Thyroid gland (tissue), 4 donors: ENCODE measurements around the gene LSM14B. TPM values are rescaled to one million over a fixed set of nuclear protein-coding genes. Genes with fewer than 3 reads are reported as not detected.
"Not testable (repeated sequence)": the region's sequence is repeated elsewhere in the genome, so short reads cannot be mapped to it uniquely, and the experiment has no call there.

Source experiments
- DNase-seq, 2 donors: peaks; one replicate each; pipeline ENCODE4 v3.0.0-alpha.2; 2019
- H3K27ac ChIP-seq, 3 donors: fragments of 200-600 bp; sonication (generic); 1 replicate in 2 of 3; 2 replicates in 1 of 3; pipeline ENCODE4 v1.5.1; 2016 to 2019; ENCODE audit warnings: mild to moderate bottlenecking in 1 of 3, moderate library complexity in 1 of 3
- H3K27me3 ChIP-seq: fragments of 200-600 bp; sonication (generic); one replicate; pipeline ENCODE4 v1.5.1; 2019
- H3K36me3 ChIP-seq, 2 donors: fragments of 200-600 bp; sonication (generic); one replicate each; pipeline ENCODE4 v1.5.1; 2016 to 2019
- H3K4me1 ChIP-seq, 2 donors: fragments of 200-600 bp; sonication (generic); one replicate each; pipeline ENCODE4 v1.5.1; 2017 to 2019
- H3K4me3 ChIP-seq, 3 donors: fragments of 200-600 bp; sonication (generic); replicated peaks in 1 of 3; 1 replicate in 2 of 3; 2 replicates in 1 of 3; pipeline ENCODE4 v1.5.1; 2016; ENCODE audit warnings: mild to moderate bottlenecking in 1 of 3
- H3K9me3 ChIP-seq: fragments of 200-600 bp; sonication (generic); one replicate; pipeline ENCODE4 v1.5.1; 2017
- POLR2A ChIP-seq, 2 donors: fragments of 450-650 bp; IDR thresholded peaks; one replicate each; pipeline ENCODE4 v1.6.1; 2017; ENCODE audit warnings: antibody characterized with exemption in 2 of 2, mild to moderate bottlenecking in 2 of 2, moderate library complexity in 1 of 2
- WGBS, 2 donors: methylation state at CpG; one replicate each; pipeline ENCODE4 v1.1.5; 2017; 5-methylcytosine and 5-hydroxymethylcytosine counted together
- intact Hi-C: fragments of 100-400 bp; cut with DNase I; formaldehyde crosslinking; loops from one replicate; pipeline ENCODE4 v1.15.1; 2023
- total RNA-seq, 4 donors: library from RNA; depleted of rRNA; stranded (reverse); fragments of >200 nt; gene quantifications; one replicate each; pipeline ENCODE4 v1.2.3, GENCODE V29; 2016
- TF ChIP-seq, protein P1 (sequence below), 6 experiments: fragments of 200-600 bp in 3 of 6; fragments of 450-650 bp in 3 of 6; sonication (generic) in 3 of 6; IDR thresholded peaks; one replicate each; pipeline ENCODE4 v1.5.1; 2016 to 2019; ENCODE audit warnings: antibody characterized with exemption in 6 of 6, mild to moderate bottlenecking in 2 of 6, inconsistent platforms in 1 of 6, moderate library complexity in 1 of 6

LSM14B gene
- total RNA-seq, 4 donors from 2014 or later: 25.3 to 27.9 (median 25.6) TPM

DNA sequence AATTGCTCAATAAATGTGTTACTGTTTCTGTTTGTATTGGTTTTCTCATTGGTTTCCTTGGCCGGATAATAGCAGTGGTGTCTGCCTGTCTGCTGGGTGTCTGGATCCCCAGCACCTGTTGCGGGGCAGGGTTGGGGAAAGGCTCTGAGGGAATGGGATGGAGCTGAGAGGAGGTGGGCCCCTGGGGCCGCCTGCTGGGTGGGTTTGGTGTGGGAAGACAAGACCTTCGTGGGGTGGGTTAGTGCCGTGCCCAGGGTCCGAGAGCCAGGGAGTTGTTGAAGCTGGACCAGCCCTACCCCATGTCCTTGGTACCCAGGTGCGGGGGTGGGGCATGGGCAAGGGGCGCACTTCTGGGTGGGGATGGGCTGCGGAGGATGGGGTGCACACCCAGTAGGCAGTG is 25.3 kb downstream of the LSM14B start:
- no peaks in the 10 kb centered on the region for H3K27me3 ChIP-seq
- H3K4me1 ChIP-seq: peaks cover 5 to 25% of the 10 kb centered on the region in 2 donors
- DNase-seq: no peak
- 92 to 94% methylated on average over 8 to 9 of the region's 9 CpGs for WGBS, 2 donors
- H3K27ac ChIP-seq: no peak overlapping the region
- H3K9me3 ChIP-seq: no peaks in the 10 kb centered on the region
- no peak for TF ChIP-seq POLR2A (IDR thresholded peaks at IDR 0.05)
- TF ChIP-seq, protein P1, sequence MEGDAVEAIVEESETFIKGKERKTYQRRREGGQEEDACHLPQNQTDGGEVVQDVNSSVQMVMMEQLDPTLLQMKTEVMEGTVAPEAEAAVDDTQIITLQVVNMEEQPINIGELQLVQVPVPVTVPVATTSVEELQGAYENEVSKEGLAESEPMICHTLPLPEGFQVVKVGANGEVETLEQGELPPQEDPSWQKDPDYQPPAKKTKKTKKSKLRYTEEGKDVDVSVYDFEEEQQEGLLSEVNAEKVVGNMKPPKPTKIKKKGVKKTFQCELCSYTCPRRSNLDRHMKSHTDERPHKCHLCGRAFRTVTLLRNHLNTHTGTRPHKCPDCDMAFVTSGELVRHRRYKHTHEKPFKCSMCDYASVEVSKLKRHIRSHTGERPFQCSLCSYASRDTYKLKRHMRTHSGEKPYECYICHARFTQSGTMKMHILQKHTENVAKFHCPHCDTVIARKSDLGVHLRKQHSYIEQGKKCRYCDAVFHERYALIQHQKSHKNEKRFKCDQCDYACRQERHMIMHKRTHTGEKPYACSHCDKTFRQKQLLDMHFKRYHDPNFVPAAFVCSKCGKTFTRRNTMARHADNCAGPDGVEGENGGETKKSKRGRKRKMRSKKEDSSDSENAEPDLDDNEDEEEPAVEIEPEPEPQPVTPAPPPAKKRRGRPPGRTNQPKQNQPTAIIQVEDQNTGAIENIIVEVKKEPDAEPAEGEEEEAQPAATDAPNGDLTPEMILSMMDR (IDR thresholded peaks at IDR 0.05): no peak
- H3K4me3 ChIP-seq: no peak overlapping the region
- intact Hi-C loops: loop anchor here (10.0 kb wide), 1 partner anchor 247 kb away; no protein-coding TSS in a partner anchor
- no peaks in the 10 kb centered on the region for H3K36me3 ChIP-seq

DNA sequence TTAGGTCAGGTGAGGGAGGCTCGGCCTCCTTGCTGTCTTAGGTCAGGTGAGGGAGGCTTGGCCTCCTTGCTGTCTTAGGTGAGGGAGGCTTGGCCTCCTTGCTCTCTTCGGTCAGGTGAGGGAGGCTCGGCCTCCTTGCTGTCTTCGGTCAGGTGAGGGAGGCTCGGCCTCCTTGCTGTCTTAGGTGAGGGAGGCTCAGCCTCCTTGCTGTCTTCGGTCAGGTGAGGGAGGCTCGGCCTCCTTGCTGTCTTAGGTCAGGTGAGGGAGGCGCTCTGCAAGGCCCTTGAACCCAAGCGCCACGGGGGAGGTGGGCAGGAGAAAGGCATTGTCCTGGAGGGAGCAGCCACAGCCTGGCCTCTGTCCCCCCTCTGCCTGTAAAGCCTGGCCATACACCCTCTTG is 26.1 kb downstream of the LSM14B start:
- not testable (repeated sequence) for DNase-seq, H3K36me3 ChIP-seq, H3K27me3 ChIP-seq, H3K27ac ChIP-seq, H3K4me3 ChIP-seq, H3K9me3 ChIP-seq
- intact Hi-C loops: loop anchor here (10.0 kb wide), 1 partner anchor 246 kb away; no protein-coding TSS in a partner anchor
- H3K4me1 ChIP-seq: peaks cover 5 to 25% of the 10 kb centered on the region in 2 donors
- 98 to 100% methylated on average over 6 to 8 of the region's 10 CpGs for WGBS, 2 donors

DNA sequence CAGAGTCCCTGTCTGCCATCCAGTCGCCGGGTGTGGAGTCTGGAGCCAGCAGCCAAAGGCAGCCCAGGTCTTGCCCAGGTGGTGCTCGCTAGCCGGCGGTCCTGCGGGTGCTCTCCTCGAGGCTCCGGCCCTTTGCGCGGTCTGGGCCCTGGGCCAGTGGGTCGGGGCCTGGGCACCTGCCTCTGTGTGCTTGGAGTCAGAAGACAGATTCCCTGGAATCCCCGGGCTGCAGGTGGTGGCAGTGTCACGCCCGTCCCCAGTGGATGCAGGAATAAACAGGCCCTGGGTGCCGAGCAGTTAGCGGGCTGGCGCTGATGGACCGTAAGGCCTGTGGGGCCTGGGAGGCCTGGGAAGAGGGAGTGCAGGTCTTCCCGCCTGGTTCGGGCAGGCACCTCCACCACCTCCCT is 26.6 kb downstream of the LSM14B start:
- Histone ChIP-seq H3K36me3 (no peaks in the 10 kb centered on the region), H3K4me1 (peaks cover 5 to 25% of the 10 kb centered on the region in 2 donors), H3K9me3 (no peaks in the 10 kb centered on the region), H3K27ac (no peak overlapping the region), H3K4me3 (no peak overlapping the region), H3K27me3 (no peaks in the 10 kb centered on the region)
- intact Hi-C loops: loop anchor here (10.0 kb wide), 1 partner anchor 246 kb away; no protein-coding TSS in a partner anchor
- no peak for DNase-seq
- WGBS, 2 donors: 83 to 89% methylated on average over 2 to 6 of the region's 20 CpGs
- no peak for TF ChIP-seq POLR2A (IDR thresholded peaks at IDR 0.05)
- TF ChIP-seq, protein P1 (IDR thresholded peaks at IDR 0.05): no peak

DNA sequence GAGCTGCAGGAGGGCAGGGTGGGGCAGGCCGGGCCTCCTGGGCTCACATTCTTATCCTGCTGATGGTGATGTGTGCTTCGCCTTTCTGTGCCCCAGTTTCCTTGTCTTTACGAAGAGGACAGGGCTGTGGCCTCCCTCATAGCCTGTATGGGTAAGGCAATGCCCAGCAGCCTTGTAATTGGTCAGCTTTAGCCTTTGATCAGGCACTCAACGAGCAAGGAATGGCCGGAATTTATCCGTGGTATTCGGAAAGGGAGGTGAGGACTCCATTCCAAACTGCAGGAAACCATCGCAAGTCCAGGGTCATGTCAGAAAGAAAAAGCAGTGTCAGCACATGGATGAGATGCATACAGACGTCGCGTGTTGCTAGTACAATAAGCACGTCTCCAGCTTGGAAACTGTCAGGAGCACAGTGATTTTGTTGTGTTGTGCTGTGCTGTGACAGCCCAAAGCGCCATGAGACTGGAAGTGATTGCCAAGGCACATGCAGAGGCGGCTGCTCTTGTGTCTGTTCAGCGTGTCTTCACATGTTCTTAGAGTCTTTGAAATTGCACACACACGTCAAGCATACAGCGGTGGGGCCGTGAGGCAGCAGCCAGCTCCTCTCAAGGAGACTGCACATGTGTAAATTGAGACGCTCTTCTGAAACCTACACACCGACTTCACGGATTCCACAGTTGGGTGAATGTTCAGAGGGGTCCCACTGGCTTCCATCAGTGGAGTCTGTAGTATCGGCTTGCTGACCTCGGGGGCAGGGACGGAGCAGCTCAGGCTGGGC is 27.4 kb downstream of the LSM14B start:
- Histone ChIP-seq H3K4me3 (no peak overlapping the region), H3K9me3 (no peaks in the 10 kb centered on the region), H3K36me3 (peaks cover 0 to 2% of the 10 kb centered on the region in 2 donors), H3K27ac (no peak overlapping the region), H3K4me1 (peaks cover under 1 to 23% of the 10 kb centered on the region in 2 donors), H3K27me3 (no peaks in the 10 kb centered on the region)
- intact Hi-C loops: loop anchor here (10.0 kb wide), 1 partner anchor 245 kb away; no protein-coding TSS in a partner anchor
- DNase-seq: no peak
- 60 to 61% methylated on average over 19 to 24 of the region's 24 CpGs for WGBS, 2 donors
- no peak for TF ChIP-seq POLR2A (IDR thresholded peaks at IDR 0.05)
- TF ChIP-seq, protein P1 (IDR thresholded peaks at IDR 0.05): no peak

DNA sequence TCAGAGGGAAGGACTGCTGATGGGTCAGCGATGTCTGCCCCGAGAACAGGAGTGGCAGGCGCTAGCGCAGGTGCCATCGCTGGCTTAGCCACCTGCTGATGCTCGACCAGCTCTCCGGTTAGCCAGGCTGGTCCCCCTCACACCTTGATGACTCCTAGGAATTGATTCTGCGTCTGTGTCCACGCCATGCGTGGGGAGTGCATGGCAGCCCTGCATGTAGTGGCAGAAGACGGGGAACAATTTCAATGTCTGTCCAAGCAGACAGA is 28.0 kb downstream of the LSM14B start:
- H3K4me1 ChIP-seq: peaks cover 0 to 18% of the 10 kb centered on the region in 2 donors
- no peaks in the 10 kb centered on the region for H3K9me3 ChIP-seq
- H3K4me3 ChIP-seq: no peak overlapping the region
- H3K36me3 ChIP-seq: peaks cover 0 to 2% of the 10 kb centered on the region in 2 donors
- H3K27ac ChIP-seq: no peak overlapping the region
- intact Hi-C loops: no loop called here
- WGBS, 2 donors: 97 to 100% methylated on average over 8 to 11 of the region's 11 CpGs
- no peak for DNase-seq
- TF ChIP-seq, protein P1 (IDR thresholded peaks at IDR 0.05): no peak
- no peak for TF ChIP-seq POLR2A (IDR thresholded peaks at IDR 0.05)
- H3K27me3 ChIP-seq: no peaks in the 10 kb centered on the region
